DMS114 treated with DMSO at 0.1 percent for 48 hours (cell line): Measurements from ENCODE around the gene ZNF106.

Experiments used
- DNase-seq: peaks from one replicate; lab custom pipeline; 2025; ENCODE audit not compliant: unreplicated experiment; lab: John Stamatoyannopoulos, UW

Gene ZNF106

DNA sequence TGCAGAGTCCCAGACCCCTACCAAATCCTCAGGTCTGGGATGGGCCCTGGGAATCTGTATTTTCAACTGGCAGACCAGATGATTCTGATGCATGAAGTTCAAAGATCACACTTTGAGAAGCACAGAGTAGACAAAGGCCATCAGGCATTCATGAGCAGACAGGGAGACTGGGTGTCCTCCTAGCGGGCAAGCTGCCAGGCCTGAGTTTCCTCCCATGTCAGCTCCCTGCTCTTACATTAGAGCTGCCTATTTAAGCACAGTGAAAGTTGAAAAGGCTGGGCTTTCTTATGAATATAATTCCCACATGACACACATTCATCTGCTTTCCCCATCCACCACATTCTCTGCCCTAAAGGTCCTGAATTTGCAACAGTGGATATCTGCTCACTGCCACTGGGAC is 117.7 kb downstream of the ZNF106 start:
- DNase-seq, result no peak

GRCh38 chr15:42371096-42371495 is 119.8 kb downstream of the ZNF106 start:
- no peak for DNase-seq

DNA sequence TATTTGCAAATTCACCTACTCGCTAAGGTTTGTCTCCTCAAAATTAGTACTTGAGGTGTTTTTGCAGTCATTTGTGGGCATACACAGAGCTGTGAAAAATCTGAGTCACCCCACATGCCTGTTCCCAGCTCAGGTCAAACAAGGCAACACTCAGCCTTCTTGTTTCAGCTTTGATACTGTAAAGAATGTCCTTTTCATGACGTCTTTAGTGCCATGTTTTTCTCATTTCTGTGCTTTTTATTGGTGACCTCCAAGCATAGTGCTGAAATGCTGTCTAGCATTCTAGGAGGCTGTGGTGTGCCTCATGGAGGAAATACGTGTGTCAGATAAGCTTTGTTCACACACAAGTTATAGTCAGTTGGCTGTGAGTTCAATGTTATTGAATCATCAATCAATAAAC is 122.8 kb downstream of the ZNF106 start:
- DNase-seq, result no peak

GRCh38 chr15:42367041-42367440 is 123.9 kb downstream of the ZNF106 start:
- no peak for DNase-seq

GRCh38 chr15:42365921-42366550 is 124.9 kb downstream of the ZNF106 start:
- no peak for DNase-seq

GRCh38 chr15:42364529-42364928 is 126.4 kb downstream of the ZNF106 start:
- no peak for DNase-seq

- no peak for DNase-seq
Observed at GRCh38 chr15:42363942-42364341, 127.0 kb downstream of the ZNF106 start.

DNA sequence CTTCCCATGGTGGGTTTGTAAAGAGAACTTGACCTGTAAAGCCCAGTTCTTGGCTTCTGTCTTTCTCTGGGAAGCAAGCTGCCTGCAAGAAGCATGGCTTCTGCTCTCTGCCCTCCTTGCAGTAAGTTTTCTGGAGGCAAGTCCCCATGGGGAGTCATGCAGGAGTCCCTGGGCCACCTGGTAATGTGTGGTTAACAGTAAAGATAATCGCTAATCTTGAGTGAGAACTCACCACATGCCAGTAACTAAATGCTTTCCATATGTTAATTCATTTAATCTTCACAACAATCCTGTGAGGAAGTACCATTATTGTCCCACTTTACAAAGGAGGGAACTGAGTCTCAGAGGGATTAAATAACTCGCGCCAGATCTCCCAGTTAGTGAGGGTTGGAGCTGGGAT is 127.5 kb downstream of the ZNF106 start:
- no peak for DNase-seq
